Measurements from ENCODE around the gene NAP1L3.
A peak's percentile ranks its signal among the peaks of the same experiment; 100 is the strongest.

Gene NAP1L3

GRCh38 chrX:93673056-93673868 is at the start of gene NAP1L3:
Gene NAP1L3, minus strand, starts transcription at chrX:93673578. Its CDS starts 274 bp downstream, at chrX:93673304.
- peak within 1 kb of the TSS; percentile 73 for H3K27ac ChIP-seq (ENCODE audit: low read length)
- H3K9me3 ChIP-seq (ENCODE audit: control insufficient read depth, low read depth, low read length) = no peaks in the 10 kb centered on the region
- peak within 1 kb of the TSS; percentile 97 for H3K4me3 ChIP-seq (ENCODE audit: low read length)
- H3K27me3 ChIP-seq (ENCODE audit: control insufficient read depth, insufficient read depth, low read length) = no peaks in the 10 kb centered on the region
- H3K9ac ChIP-seq (ENCODE audit: low read length) = peak within 1 kb of the TSS; percentile 78
- peaks cover 20% of the 10 kb centered on the region for H3K4me1 ChIP-seq (ENCODE audit: control insufficient read depth, low read depth, low read length)
- peaks cover 14% of the 10 kb centered on the region for H3K36me3 ChIP-seq (ENCODE audit: control insufficient read depth, low read depth, low read length)

DNA sequence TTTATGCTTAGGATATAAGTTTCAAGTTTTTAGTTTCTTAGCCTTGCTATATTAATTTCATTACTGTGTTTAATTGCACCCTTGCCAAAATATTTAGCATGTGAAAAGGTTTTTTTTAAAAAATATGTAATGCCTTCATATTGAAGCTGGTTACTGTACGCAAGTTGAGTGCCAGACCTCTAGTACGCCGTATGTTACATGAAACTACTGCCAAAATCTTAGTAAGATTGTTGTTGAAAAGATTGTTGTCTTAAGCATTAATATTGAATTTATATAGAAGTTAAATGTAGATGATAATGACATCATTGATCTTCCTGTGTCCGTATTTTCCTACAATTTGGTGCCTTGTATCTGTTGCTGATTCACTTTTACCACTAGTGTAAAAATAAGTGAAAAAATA is 37.7 kb upstream of the NAP1L3 start:
- H3K36me3 ChIP-seq (ENCODE audit: control insufficient read depth, low read depth, low read length) = no peaks in the 10 kb centered on the region
- no peaks in the 10 kb centered on the region for H3K27me3 ChIP-seq (ENCODE audit: control insufficient read depth, insufficient read depth, low read length)
- H3K27ac ChIP-seq (ENCODE audit: low read length) = no peak overlapping the region
- H3K9me3 ChIP-seq (ENCODE audit: control insufficient read depth, low read depth, low read length) = no peaks in the 10 kb centered on the region
- H3K9ac ChIP-seq (ENCODE audit: low read length) = no peak overlapping the region
- no peak overlapping the region for H3K4me3 ChIP-seq (ENCODE audit: low read length)
- no peaks in the 10 kb centered on the region for H3K4me1 ChIP-seq (ENCODE audit: control insufficient read depth, low read depth, low read length)

- Histone ChIP-seq H3K36me3 (ENCODE audit: control insufficient read depth, low read depth, low read length) (no peaks in the 10 kb centered on the region), H3K27ac (ENCODE audit: low read length) (no peak overlapping the region), H3K4me3 (ENCODE audit: low read length) (no peak overlapping the region), H3K9ac (ENCODE audit: low read length) (no peak overlapping the region), H3K9me3 (ENCODE audit: control insufficient read depth, low read depth, low read length) (no peaks in the 10 kb centered on the region), H3K27me3 (ENCODE audit: control insufficient read depth, insufficient read depth, low read length) (no peaks in the 10 kb centered on the region), H3K4me1 (ENCODE audit: control insufficient read depth, low read depth, low read length) (no peaks in the 10 kb centered on the region)
These were observed 30.3 kb upstream of the NAP1L3 start for GRCh38 chrX:93703701-93704100.

- Histone ChIP-seq H3K27me3 (ENCODE audit: control insufficient read depth, insufficient read depth, low read length) (no peaks in the 10 kb centered on the region), H3K9ac (ENCODE audit: low read length) (no peak overlapping the region), H3K9me3 (ENCODE audit: control insufficient read depth, low read depth, low read length) (no peaks in the 10 kb centered on the region), H3K4me1 (ENCODE audit: control insufficient read depth, low read depth, low read length) (peaks cover 5% of the 10 kb centered on the region), H3K4me3 (ENCODE audit: low read length) (no peak overlapping the region), H3K27ac (ENCODE audit: low read length) (no peak overlapping the region), H3K36me3 (ENCODE audit: control insufficient read depth, low read depth, low read length) (no peaks in the 10 kb centered on the region)
These were observed 22.6 kb upstream of the NAP1L3 start for GRCh38 chrX:93695981-93696380.

GRCh38 chrX:93673869-93674271 is 492 bp upstream of the NAP1L3 start, which contains the start of gene FAM133A:
Gene FAM133A, plus strand, starts transcription at chrX:93674206. Its CDS starts 35,214 bp downstream, at chrX:93709420.
- Histone ChIP-seq H3K36me3 (ENCODE audit: control insufficient read depth, low read depth, low read length) (peaks cover 14% of the 10 kb centered on the region), H3K9me3 (ENCODE audit: control insufficient read depth, low read depth, low read length) (no peaks in the 10 kb centered on the region), H3K4me3 (ENCODE audit: low read length) (peak within 1 kb of the TSS; percentile 97), H3K9ac (ENCODE audit: low read length) (peak within 1 kb of the TSS; percentile 78), H3K27me3 (ENCODE audit: control insufficient read depth, insufficient read depth, low read length) (no peaks in the 10 kb centered on the region), H3K27ac (ENCODE audit: low read length) (peak within 1 kb of the TSS; percentile 73), H3K4me1 (ENCODE audit: control insufficient read depth, low read depth, low read length) (peaks cover 20% of the 10 kb centered on the region)

DNA sequence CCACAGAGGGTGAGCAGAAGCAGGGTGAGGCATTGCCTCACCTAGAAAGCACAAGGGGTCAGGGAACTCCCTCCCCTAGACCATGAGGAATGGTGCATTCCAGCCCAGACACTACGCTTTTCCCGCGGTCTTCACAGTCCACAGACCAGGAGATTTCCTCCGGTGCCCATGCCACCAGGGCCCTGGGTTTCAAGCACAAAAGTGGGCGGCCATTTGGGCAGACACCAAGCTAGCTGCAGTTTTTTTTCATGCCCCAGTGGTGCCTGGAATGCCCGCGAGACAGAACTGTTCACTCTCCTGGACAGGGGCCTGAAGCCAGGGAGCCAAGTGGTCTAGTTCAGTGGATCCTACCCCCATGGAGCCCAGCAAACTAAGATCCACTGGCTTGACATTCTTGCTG is 12.8 kb downstream of the NAP1L3 start:
- H3K27ac ChIP-seq (ENCODE audit: low read length) = no peak overlapping the region
- H3K9ac ChIP-seq (ENCODE audit: low read length) = no peak overlapping the region
- no peaks in the 10 kb centered on the region for H3K27me3 ChIP-seq (ENCODE audit: control insufficient read depth, insufficient read depth, low read length)
- no peaks in the 10 kb centered on the region for H3K36me3 ChIP-seq (ENCODE audit: control insufficient read depth, low read depth, low read length)
- H3K9me3 ChIP-seq (ENCODE audit: control insufficient read depth, low read depth, low read length) = no peaks in the 10 kb centered on the region
- no peaks in the 10 kb centered on the region for H3K4me1 ChIP-seq (ENCODE audit: control insufficient read depth, low read depth, low read length)
- H3K4me3 ChIP-seq (ENCODE audit: low read length) = no peak overlapping the region

DNA sequence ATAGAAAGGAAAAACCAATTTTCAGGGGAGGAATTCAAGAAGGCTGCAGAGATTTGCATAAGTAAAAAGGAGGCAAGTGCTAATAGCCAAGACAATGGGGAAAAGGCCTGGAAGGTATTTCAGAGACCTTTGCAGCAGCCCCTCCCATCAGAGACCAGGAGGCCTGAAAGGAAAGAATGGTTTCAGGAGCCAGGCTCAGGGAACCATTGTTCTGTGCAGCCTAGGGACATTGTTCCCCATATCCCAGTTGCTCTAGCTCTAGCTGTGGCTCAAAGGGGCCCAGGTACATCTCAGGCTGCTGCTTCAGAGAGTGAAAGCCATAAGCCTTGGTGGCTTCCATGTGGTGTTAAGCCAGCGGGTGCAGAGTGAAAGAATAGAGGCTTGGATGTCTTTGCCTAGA is 24.0 kb downstream of the NAP1L3 start:
- Histone ChIP-seq H3K4me3 (ENCODE audit: low read length) (no peak overlapping the region), H3K27me3 (ENCODE audit: control insufficient read depth, insufficient read depth, low read length) (no peaks in the 10 kb centered on the region), H3K27ac (ENCODE audit: low read length) (no peak overlapping the region), H3K4me1 (ENCODE audit: control insufficient read depth, low read depth, low read length) (no peaks in the 10 kb centered on the region), H3K9ac (ENCODE audit: low read length) (no peak overlapping the region), H3K36me3 (ENCODE audit: control insufficient read depth, low read depth, low read length) (no peaks in the 10 kb centered on the region), H3K9me3 (ENCODE audit: control insufficient read depth, low read depth, low read length) (no peaks in the 10 kb centered on the region)

- Histone ChIP-seq H3K9me3 (ENCODE audit: control insufficient read depth, low read depth, low read length) (peaks cover 10% of the 10 kb centered on the region), H3K4me3 (ENCODE audit: low read length) (no peak overlapping the region), H3K4me1 (ENCODE audit: control insufficient read depth, low read depth, low read length) (no peaks in the 10 kb centered on the region), H3K36me3 (ENCODE audit: control insufficient read depth, low read depth, low read length) (no peaks in the 10 kb centered on the region), H3K27me3 (ENCODE audit: control insufficient read depth, insufficient read depth, low read length) (no peaks in the 10 kb centered on the region), H3K9ac (ENCODE audit: low read length) (no peak overlapping the region), H3K27ac (ENCODE audit: low read length) (no peak overlapping the region)
These were observed 35.8 kb downstream of the NAP1L3 start for GRCh38 chrX:93637591-93637990.
